Endothelial cell of umbilical vein (primary cell): ENCODE data around the gene CREB3.

Experiments used
- POLR2A ChIP-seq: IDR thresholded peaks from 2 replicates; pipeline ENCODE4 v1.6.1; 2012; ENCODE audit warnings: low read depth, mild to moderate bottlenecking, control low read depth, low read length
- POLR2AphosphoS5 ChIP-seq: IDR thresholded peaks from 2 replicates; pipeline ENCODE4 v1.6.1; 2012; ENCODE audit warnings: low read depth, mild to moderate bottlenecking, control low read depth, low read length, moderate library complexity; ENCODE audit not compliant: insufficient read depth

DNA sequence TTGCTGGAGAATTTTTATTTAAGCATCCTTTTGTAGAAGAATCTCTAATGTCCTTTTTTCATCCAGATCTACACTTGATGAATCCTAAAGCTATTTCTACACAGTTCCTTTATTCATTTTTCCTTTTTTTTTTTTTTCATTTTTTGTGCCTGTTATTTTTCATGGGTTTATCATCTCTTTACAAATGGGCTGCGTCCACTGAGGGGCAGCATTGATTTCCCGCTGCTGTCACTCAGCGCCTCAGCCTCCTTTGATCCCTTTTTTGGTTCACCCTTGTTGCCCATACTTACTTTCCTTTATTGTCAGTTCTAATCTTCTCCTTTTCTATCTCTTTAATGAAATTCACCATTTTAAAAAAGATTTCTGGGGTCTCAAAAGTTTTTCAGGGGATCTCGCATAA lies 27.3 kb downstream of the CREB3 start:
- TF ChIP-seq POLR2AphosphoS5 (no peak), POLR2A (no peak)
